GM19452 (cell line): Measurements from ENCODE around the gene TMEM229B.

ENCODE experiments used
- ATAC-seq: cut with Tn5 transposase; IDR thresholded peaks from one replicate; pipeline ENCODE4 v1.9.1; 2021; ENCODE audit not compliant: unreplicated experiment

The TMEM229B gene

DNA sequence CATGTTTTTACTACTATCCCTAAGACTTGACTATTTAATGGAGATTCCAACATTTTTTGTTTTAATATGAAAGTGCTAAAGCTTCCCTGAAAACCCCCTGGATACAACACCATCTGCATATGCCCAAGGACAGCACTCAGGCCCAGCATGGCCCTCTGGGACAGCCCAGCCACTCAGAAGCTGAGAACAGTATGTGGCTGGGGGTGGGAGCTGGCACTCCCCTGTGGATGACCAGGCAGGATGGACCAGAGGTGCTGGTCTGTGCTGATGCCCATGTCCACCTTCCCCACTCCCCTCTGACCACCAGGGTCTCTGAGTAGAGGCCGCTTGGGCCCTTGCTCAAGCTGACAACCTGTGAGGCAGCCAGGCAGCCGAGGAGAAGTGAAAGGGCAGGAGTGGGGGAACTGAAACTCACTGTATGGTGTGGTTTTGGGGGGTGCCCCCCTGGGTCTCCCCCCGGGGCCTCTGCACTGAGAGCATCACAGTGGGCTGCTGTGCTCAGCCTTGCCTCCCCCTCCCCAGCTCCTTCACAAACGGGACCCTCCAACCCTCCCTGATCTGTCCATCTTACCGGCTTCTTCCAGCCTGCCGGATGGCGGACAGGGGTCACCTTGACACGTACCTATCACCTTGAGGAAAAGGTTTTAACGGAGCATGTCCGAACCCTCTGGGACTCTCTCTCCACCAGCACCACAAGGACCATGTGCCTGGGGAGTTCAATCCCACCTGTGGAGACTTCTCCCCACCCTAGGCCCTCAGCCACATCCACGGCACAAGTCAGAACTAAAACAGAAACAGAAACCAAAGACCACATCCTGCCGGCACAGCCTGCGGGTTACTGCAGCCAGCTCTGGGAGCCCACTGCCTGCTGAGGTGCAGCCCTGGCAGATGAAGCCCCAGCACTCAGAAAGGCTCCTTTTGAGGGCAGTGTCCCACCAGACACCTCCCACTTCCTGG is at the start of gene TMEM229B:
Gene TMEM229B, minus strand, starts transcription at position 785 of the 957 bp plus-strand sequence. CDS start 14,798 bp downstream, outside the sequence.
- ATAC-seq: peak; percentile 92

DNA sequence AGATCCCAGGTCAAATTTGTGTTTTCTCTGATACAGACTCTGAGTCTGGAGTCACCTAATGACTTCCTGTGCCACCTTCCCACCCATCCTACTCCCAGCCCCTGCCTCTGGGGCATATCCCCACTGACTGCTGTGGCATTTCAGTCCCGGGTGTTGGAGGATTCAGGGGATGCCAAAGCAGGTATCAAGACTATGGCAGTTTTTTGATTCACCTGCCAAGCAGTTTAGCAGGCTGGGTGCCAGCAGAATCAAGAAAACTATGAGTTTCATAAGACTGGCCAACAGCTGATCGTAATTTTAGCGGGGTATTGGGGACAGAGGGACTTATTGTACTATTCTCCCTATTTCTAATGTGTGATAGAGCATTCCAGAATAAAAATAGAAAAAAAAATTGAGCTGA is 49.2 kb upstream of the TMEM229B start:
- no peak for ATAC-seq

DNA sequence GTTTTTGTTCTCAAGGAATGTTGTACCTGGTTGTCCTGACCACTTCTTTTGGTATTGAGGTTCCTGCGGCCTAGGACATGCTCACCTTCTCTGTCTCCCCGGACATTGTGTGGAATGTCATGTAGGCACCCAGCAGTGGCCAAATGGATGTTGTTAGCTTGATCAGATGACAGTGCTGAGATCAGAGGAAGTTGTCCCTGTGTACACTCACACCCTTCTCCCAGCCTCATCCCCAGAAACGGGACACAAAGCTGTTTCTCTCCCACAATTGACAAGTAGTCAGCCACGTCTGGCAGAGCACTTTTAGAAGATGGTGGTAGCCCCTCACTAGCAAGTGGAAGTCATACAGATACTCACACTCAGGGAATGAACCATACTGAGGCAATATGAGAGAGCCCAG is 47.6 kb upstream of the TMEM229B start:
- no peak for ATAC-seq

DNA sequence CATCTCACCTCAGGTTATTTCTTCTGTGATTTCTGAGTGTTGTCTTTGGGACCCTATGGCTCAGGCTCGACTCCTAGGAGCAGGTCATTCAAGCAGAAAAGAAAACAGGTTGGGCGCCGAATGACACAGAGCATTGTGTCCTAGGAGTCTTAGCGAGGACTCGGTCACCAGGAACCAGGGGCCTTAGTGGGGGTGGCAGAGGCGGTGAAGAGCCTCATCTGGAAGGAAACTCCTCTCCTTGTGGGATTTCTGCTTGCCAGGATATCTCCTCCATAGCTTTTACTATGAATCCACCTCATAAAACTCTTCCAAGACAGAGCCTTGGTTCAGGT is 45.2 kb upstream of the TMEM229B start:
- ATAC-seq: no peak

DNA sequence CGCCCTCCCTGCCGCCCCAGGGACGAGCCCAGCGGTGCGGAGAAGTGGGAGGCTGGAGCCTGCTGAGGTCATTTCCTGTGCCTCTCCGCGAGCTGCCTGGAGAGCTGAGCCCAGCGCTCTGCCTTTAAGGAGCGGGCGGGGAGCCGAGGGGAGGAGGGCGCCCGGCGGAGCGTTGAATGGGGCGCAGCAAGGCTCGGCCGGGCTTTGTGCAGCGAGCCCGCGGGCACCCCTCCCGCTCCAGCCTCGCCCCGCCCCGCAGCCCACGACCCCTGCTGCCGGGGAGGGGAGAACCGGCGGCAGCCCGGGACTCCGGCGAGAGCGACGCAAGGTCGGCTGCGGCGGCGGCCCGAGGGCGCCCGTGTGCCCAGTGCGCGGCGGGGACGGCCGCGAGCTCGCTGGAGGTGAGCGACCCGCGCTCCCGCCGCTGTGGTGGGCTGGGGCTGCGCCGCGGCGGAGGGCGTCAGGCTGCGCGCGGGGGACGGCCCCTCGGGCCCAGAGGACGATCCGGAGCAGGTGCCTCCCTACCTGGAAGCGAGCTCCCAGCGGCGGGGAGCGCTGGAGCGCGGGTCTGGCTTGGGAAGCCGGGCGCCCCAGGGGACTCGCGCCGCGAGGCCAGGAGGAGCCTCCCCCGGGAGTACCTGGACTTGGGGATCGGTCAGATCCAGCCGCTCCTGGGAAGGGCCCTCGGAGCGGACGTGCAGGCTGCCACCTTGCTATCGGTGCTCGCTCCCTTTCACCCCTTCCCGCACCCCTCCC is 44.7 kb upstream of the TMEM229B start, which contains the start of gene PLEKHH1:
Gene PLEKHH1, plus strand, starts transcription at position 293 of the 756 bp plus-strand sequence. CDS start 8,578 bp downstream, outside the sequence.
- no peak for ATAC-seq

DNA sequence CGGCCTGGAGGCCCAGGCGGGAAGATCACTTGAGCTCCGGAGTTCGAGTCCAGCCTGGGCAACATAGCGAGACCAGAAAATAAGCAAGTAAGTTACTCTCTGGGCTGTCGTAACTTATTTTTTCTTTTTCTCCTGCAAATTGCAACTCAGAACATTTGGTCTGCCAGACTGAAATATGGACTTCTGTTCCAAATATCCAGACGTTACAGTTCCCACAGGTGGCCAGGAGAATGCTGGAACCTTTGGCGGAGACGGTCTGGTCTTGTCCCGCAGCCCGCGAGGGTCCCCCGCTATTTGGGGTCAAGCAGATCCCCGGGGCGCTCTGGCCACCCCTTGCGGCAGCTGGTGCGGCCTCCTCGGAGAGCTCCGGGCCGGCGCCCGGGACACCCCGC is 44.1 kb upstream of the TMEM229B start:
- ATAC-seq: no peak

DNA sequence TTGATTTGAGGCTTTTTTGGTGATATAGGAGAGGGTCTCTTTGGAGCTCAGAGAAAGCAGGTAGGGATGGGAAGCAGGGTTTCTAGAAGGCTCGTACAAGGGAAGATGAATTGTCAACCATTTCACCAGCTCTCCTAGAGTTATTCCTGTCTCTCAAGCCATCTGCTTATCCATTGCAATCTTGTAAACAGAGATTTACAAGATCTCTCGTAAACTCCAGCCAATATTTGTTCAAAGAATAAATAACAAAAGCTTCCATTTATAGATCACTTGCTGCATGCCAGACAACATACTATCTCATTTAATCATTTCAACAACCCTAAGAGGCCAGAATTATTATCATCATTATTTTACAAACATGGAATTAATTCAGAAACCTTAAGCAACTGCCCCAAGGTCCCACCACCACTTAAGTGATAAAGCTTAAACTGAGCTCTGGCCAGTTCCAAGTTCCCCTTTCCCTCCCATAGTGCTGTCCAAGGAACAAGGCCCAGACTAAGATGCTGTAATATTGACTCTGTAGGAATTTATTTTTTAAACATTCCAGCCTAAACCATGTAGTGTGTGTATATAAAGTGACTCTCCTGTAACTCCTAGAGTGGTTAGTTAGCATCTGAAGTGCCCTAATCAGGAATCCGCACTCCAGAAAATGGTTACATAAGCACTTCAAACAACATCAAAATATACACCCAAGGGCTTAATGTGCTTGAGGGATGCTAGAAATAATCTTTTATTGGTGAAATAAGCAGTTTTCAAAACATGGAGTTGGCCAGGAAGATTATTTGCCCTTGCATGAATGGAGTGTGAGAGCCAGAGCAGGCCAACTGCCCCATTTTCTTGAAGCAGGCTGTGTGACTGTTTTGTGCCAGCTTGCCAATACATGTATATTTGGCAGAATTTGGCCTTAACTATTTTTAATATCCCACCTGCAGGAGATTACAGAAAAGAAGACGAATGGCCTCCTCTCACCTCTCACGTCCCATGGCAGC is 41.7 kb upstream of the TMEM229B start:
- no peak for ATAC-seq

DNA sequence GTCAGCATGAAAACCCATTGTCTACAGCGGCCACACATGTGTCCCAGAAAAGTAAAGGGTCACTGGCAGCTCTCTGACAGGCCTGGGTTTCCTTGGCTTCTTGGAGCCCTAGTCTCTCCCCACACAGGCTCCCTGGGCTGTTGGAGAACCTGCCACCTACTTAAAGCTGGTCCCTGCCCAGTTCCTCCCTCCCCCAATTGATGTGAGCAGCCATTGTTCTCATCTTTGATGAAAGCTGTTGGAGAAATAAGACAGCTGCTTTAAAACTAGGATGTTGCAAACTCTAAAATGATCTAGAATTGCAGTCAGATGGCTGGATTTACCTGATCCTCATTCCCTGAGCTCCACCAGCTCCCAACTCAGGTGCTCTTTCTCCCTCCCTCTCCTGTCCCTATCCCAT is 39.8 kb upstream of the TMEM229B start:
- ATAC-seq: no peak

DNA sequence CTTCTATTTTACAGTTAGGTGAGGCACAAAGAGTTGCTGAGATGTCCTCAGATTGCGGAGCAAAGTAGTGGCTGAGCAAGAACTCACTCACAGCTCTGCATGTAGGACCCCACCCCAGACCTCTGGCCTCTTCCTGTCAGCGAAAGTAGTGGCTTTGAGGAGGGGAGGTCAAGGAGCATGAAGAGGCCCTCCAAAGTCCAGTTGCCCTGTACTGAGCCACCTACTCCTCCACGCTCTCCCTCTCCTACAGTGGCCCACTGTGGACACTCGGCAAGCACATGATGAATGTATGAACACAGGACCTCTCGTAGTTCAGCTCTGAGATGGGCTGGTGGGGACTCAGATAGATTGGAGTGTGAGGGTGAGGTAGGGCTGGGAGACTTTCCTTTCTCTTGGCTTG is 39.2 kb upstream of the TMEM229B start:
- no peak for ATAC-seq

DNA sequence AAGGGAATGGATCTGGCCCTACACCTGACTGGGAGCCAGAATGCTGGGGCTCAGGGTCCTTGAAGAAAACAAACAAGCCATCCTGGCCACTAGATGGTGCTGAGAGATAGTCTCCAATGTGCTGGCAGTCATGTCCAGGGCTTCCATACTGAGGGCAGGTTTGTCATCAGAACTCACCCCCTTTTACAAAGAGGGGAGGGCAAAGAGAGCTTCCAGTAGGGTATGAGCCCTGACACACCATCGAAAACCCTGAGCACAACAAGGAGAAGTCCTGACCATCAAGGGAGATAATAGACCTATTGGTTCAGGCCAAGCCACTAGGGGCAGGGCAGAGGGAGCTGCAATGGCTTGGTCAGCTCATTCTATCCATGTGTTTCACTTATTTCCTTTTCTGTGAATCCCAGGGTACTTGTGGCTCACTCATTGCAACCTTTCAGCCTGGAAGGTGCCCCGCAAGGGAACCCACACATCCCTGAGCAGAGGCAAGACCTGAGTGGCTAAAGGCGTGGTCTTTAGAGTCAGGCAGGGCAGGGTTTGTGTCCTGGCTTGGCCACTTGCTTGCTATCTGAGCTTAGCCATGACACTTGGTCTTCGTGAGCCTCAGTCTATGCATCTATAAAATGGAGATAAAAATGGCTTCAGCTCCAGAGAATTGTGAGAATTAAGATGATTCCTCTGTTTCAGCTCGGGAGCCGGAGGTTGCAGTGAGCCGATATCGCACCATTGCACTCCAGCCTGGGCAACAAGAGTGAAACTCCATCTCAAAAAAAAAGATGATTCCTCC is 38.3 kb upstream of the TMEM229B start:
- ATAC-seq: no peak

DNA sequence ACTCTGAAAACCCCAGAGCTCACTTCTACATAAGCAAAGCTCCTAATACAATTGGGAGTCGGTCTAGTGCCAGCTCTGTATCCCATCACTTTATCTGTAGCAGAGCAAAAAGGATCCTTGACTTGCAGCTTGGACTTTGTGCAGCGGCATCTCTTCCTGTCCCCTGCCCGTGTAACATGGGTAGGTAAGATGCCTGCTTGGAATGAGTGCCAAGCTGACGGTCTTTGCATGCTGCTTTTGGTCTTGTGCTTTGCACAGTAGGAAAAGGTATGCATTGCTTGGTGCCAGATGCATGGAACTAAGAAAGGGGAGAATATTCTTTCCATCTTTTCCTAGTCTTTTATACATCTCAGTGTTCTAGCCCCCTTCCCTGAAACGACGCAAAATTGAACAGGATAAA is 37.7 kb upstream of the TMEM229B start:
- ATAC-seq: no peak

DNA sequence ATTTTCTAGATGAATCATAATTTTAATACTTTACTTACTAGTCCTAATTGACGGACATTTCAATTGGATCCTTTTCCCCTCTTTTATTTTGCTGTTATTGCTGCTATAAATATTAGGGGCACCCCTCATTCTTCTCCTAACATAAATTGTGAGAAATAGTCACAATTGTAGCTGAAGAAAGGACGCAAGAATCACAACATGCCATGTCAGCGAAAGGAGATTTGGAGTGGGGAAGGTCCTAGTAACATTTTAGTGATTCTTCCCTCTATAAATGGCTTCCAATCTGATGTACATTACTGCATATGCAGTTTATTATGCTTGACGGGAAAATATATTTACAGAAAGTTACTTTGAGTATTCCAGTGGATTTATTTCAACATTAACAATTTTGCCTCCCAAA is 36.9 kb upstream of the TMEM229B start:
- ATAC-seq: no peak

DNA sequence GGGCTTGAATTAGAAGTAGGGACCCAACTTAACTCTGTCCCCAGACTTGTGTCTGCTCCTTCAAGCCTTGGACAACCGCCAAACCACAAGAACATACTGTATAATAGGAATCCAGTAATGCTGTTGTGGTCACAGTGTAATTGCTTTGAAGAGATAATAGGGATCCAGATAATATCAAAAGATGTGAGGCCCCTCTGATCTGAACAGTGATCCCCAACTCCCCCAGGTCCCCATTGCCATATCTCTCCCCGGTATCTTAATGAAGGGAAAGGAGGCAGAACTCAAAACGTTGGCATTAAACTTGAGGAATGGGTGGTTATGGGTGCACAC is 36.1 kb upstream of the TMEM229B start:
- no peak for ATAC-seq

DNA sequence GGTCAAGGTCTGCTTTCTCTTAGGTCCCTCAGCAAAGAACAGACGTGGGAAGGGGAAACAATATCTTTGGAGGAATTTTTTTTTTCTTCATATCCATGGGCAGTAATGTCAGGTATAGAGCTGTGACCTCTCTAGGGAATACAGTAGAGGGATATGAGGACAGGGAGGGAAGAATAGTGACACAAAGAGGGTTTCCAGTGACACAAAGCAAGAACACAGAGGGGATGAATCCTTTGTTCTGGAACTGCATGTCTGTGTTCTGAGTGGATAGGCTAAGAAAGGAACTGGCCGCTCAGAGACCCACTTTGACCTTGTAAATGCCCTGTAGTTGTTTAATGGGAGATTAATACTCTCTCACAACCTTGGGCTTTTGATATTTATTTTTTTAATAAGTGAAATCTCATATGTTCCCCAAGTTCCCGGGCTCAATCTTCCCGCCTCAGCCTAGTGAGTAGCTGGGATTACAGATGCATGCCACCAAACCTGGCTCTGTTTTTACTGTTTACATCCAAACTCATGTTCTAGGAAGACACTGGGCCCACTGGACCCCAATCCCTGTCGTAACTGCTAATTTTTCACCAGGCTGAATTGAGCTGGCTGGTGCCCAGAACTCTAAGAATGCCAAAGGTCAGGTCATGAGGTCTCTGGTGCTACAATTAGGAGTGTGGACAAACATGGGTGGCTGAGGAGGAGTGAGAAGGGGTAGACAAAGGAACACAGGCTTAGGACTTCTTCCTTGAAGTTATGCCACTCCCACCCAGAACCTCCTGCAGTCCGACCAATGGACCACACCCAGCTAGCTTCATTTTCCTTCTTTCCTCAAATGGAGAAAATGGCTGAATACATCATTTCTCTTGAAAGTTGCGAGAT is 35.5 kb upstream of the TMEM229B start:
- ATAC-seq: no peak

DNA sequence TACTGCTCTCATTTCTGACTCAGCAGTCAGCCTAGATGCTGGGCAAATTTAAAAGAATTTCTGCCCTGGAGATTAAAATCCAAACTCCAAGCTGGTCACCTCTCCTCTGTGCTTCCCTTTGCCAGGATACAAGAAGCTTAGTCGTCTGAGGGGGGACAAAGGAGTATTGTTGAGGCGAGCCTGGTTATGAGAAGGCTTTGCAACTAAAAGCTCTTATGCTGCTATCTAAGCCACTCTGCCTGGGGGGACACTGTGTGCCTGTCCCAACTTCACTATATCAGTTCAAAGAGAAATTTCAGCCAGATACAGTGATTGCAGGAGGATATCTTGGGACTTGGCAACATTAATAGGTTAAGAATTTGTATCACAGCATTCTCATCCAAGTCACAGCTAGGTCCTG is 33.7 kb upstream of the TMEM229B start:
- no peak for ATAC-seq

DNA sequence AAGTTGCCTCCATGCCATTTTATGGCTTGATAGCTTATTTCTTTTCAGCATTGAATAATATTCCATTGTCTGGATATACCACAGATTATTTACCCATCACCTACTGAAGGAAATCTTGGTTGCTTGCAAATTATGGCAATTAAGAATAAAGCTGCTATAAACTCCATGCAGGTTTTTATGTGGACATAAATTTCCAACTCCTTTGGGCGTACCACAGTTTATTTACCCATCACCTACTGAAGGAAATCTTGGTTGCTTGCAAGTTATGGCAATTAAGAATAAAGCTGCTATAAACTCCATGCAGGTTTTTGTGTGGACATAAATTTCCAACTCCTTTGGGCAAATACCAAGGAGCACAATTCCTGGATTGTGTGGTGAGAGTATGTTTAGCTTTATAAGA is 32.0 kb upstream of the TMEM229B start:
- no peak for ATAC-seq

DNA sequence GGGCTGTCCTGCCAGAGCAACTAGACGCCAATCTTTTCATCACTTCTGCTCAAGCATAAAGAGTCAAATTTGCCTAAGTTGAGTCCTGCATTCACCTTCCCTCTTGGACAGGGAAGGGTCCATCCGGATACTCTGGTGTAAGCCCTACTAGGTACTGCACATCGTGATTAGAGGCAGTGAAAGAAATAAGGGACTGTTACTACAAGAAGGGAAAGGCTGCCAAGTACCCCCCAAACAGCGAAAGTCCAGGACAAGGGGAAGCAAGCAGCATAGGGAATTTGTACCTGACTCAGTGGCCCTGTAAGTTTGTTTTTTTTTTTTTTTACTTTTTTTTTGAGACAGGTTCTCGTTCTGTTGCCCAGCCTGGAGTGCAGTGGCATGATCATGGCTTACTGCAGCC is 30.9 kb upstream of the TMEM229B start:
- no peak for ATAC-seq

DNA sequence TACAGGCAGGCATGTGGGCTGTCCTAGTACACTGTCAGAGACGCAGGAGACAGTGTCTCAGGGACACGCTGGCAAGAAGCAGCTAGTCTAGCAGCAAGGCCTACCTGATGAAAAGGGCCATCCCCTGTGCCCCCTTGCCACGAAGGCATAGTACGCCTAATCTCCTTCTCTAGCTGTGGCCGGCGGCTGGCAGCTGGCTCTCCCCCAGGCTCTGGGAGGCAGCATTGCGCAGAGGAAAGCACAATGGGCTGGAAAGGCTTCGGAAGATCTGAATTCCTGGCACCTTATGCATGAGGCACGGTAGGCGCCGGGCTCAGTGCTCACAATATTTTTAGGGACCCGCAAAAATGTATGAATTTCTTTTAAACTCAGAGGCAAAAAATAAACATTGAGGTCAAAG is 28.6 kb upstream of the TMEM229B start:
- ATAC-seq: no peak

DNA sequence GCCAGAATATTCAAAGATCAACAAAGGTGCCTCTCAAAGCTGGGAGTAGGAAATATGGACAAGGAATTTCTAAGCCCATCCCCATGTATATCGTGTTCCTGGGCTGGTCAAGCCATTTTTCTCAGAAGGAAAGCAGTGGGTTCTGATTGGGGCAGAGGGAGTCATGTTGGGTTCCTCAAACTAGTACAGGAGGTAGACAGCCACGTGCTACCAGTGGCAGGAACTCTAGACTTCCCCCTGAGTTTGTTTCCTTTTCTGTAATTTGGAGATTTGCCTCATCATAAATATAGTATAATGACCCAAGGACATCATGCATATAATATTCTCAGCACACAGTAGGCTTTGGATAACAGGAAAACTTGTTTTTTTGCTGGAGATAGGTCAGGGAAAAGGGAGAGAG is 28.2 kb upstream of the TMEM229B start:
- ATAC-seq: no peak
